UCSD-AML1 (cell line): ENCODE results near the gene PDCD4.
A peak's percentile ranks its signal among the peaks of the same experiment; 100 is the strongest.

Source experiments
- DNase-seq: peaks from one replicate; lab custom pipeline; 2025; ENCODE audit not compliant: unreplicated experiment; lab: John Stamatoyannopoulos, UW

The PDCD4 gene

GRCh38 chr10:110841767-110842267 lies 29.9 kb upstream of the PDCD4 start:
- DNase-seq, result no peak

GRCh38 chr10:110842326-110842904 lies 29.3 kb upstream of the PDCD4 start:
- DNase-seq, result no peak

- DNase-seq, result no peak
These were observed 28.7 kb upstream of the PDCD4 start for GRCh38 chr10:110843031-110843430.

- no peak for DNase-seq
These were observed 27.7 kb upstream of the PDCD4 start for GRCh38 chr10:110843796-110844616.

GRCh38 chr10:110844617-110844881 lies 27.2 kb upstream of the PDCD4 start:
- no peak for DNase-seq

- no peak for DNase-seq
These were observed 26.5 kb upstream of the PDCD4 start for GRCh38 chr10:110845192-110845755.

- DNase-seq, result no peak
These were observed 25.7 kb upstream of the PDCD4 start for GRCh38 chr10:110845756-110846620.

GRCh38 chr10:110847374-110847773 lies 24.4 kb upstream of the PDCD4 start:
- no peak for DNase-seq

GRCh38 chr10:110848106-110848505 lies 23.6 kb upstream of the PDCD4 start:
- DNase-seq, result no peak

GRCh38 chr10:110850099-110850498 lies 21.6 kb upstream of the PDCD4 start:
- no peak for DNase-seq

- peak; percentile 46 for DNase-seq
These were observed 20.6 kb upstream of the PDCD4 start for GRCh38 chr10:110851020-110851612.

GRCh38 chr10:110852255-110852896 lies 19.4 kb upstream of the PDCD4 start:
- no peak for DNase-seq

- DNase-seq, result no peak
These were observed 18.8 kb upstream of the PDCD4 start for GRCh38 chr10:110852947-110853346.

- DNase-seq, result no peak
These were observed 17.7 kb upstream of the PDCD4 start for GRCh38 chr10:110853921-110854605.

- DNase-seq, result no peak
These were observed 14.2 kb upstream of the PDCD4 start for GRCh38 chr10:110857265-110858171.

GRCh38 chr10:110858297-110858934 lies 13.3 kb upstream of the PDCD4 start:
- DNase-seq, result no peak

- no peak for DNase-seq
These were observed 12.3 kb upstream of the PDCD4 start for GRCh38 chr10:110859206-110859972.

- DNase-seq, result no peak
These were observed 11.8 kb upstream of the PDCD4 start for GRCh38 chr10:110859973-110860376.
